NT2/D1 (cell line): ENCODE data around the gene CHADL.
"Not testable (repeated sequence)": the region's sequence is repeated elsewhere in the genome, so short reads cannot be mapped to it uniquely, and the experiment has no call there.

Experiments used
- DNase-seq: peaks from one replicate; pipeline ENCODE4 v3.0.0-alpha.2; 2011; ENCODE audit warnings: low read depth, low spot score
- H3K27me3 ChIP-seq: 2 replicates; pipeline ENCODE4 v1.6.0; 2011; ENCODE audit warnings: mild to moderate bottlenecking; ENCODE audit not compliant: insufficient read length, insufficient read depth
- H3K36me3 ChIP-seq: 2 replicates; pipeline ENCODE4 v1.6.1; 2011; ENCODE audit warnings: mild to moderate bottlenecking, low read length, mixed read lengths; ENCODE audit not compliant: insufficient read depth, insufficient read length
- H3K4me1 ChIP-seq: 2 replicates; pipeline ENCODE4 v1.5.1; 2011; ENCODE audit not compliant: insufficient read depth, insufficient read length
- H3K4me3 ChIP-seq: 2 replicates; pipeline ENCODE4 v1.5.1; 2011; ENCODE audit warnings: low read depth; ENCODE audit not compliant: insufficient read length
- H3K9ac ChIP-seq: 2 replicates; pipeline ENCODE4 v1.6.0; 2011; ENCODE audit warnings: low read depth; ENCODE audit not compliant: insufficient read length
- H3K9me3 ChIP-seq: 2 replicates; pipeline ENCODE4 v1.5.1; 2011; ENCODE audit warnings: mild to moderate bottlenecking, low read length; ENCODE audit not compliant: insufficient read depth
- SUZ12 ChIP-seq: IDR thresholded peaks from 2 replicates; pipeline ENCODE4 v1.6.1; 2011; ENCODE audit not compliant: insufficient read length, insufficient read depth; ENCODE audit errors: extremely low read depth
- YY1 ChIP-seq: IDR thresholded peaks from 2 replicates; pipeline ENCODE4 v1.6.1; 2011; ENCODE audit not compliant: insufficient read length, insufficient read depth
- ZNF274 ChIP-seq: IDR thresholded peaks from 2 replicates; pipeline ENCODE4 v1.6.1; 2011; ENCODE audit warnings: mild to moderate bottlenecking, low read depth, low read length

CHADL gene

DNA sequence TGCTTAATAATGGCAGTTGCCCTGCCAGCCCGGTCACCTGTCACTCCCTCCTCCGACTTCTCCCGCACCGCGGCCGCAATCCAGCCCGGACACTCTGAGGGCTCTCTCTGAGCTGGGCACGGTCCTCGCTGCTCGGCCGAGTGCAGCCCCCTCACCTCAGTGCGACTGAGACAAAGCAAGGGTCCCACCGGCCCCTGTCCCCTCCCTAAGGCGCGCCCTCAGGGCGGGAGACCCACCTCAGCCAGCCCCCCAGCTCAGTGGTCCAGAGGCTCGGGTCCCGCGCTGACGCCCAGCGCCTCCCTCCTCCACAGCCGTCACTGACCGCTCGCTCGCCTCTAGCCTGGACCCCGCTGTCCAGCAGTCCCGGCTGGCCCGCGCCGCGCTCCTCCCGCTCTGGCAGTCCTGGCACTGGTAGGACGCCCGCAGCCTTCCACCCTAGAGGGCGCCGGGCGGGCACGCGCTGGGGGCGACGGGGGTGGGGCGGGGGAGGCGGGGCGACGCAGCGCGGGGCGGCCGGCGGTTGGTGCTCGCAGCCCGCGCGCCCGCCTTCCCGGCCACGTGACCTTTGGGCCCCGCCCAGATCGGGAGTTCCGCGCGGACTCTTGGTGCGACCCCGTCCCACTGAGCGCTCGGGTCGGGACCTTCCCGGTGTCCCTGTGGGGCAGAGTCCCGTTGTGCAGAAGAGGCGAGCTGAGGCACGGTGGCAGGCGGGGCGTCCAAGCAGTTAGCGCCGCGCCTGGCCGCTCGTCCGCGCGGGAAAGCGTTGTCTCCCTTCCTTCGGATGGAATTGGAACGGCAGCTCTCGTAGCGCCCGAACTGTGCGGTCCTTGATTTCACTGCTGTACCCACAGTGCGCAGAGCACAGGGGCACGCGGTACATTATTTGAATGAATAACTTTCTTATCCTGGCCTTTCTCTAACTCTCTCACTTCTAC is 43.4 kb downstream of the CHADL start:
- Histone ChIP-seq H3K27me3 (peaks cover 38% of the 10 kb centered on the region), H3K36me3 (no peaks in the 10 kb centered on the region), H3K4me3 (peak overlapping the region; percentile 66), H3K9ac (peak overlapping the region; percentile 77), H3K9me3 (no peaks in the 10 kb centered on the region), H3K4me1 (peaks cover 2% of the 10 kb centered on the region)
- no peak for TF ChIP-seq YY1
- TF ChIP-seq SUZ12: no peak
- TF ChIP-seq ZNF274: no peak
- DNase-seq: no peak

DNA sequence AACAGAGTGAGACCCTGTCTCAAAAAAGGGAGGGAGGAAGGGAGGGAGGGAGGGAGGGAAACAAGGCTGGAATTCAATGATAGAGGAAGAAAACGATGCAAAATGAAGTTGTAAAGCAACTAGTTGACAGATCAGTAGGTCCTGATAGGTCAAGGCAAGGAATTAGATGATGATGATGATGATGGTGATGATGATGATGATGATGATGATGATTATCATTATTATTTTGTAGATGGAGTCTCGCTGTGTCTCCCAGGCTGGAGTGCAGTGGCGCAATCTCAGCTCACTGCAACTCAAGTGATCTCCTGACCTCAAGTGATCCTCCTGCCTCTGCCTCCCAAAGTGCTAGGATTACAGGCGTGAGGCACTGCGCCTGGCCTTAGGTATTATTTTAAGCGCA is 46.9 kb downstream of the CHADL start:
- DNase-seq: no peak
- TF ChIP-seq YY1 (no peak), SUZ12 (no peak), ZNF274 (no peak)
- H3K36me3 ChIP-seq: no peaks in the 10 kb centered on the region
- H3K9me3 ChIP-seq: no peaks in the 10 kb centered on the region
- peaks cover 24% of the 10 kb centered on the region for H3K27me3 ChIP-seq
- no peak overlapping the region for H3K4me3 ChIP-seq
- H3K9ac ChIP-seq: no peak overlapping the region
- H3K4me1 ChIP-seq: peaks cover 2% of the 10 kb centered on the region

DNA sequence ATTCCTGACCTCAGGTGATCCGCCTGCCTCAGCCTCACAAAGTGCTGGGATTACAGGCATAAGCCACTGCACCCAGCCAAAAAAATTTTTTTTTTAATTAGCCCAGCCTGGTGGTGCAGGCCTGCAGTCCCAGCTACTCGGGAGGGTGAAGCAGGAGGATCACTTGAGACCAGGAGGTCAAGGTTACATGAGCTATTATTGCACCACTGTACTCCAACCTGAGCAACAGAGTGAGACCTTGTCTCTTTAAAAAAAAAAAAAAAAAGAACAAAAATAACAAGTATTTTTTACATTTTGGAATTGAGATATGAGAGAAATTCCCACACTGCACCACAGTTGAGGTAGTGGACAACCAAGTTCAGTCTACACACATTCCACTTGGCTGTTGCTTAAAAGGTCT is 49.3 kb downstream of the CHADL start:
- H3K36me3 ChIP-seq: no peaks in the 10 kb centered on the region
- no peak overlapping the region for H3K9ac ChIP-seq
- peaks cover 2% of the 10 kb centered on the region for H3K27me3 ChIP-seq
- TF ChIP-seq YY1: no peak
- TF ChIP-seq SUZ12: no peak
- TF ChIP-seq ZNF274: no peak
- no peak overlapping the region for H3K4me3 ChIP-seq
- DNase-seq: no peak
- no peaks in the 10 kb centered on the region for H3K9me3 ChIP-seq
- no peaks in the 10 kb centered on the region for H3K4me1 ChIP-seq

DNA sequence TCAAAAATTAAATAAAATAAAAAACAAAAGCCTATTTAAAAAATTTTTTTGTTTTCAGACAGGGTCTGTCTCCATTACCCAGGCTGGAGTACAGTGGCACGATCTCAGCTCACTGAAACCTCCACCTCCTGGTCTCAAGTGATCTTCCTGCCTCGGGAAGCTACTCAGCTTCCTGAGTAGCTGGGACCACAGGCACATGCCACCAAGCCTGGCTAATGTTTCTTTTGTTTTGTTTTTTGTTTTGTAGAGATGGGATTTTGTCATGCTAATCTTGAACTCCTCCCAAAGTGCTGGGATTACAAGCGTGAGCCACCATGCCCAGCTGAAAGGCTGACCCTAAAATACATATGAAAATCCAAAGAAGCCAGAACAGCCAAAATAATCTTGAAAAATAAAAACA is 56.1 kb downstream of the CHADL start:
- no peak overlapping the region for H3K9ac ChIP-seq
- TF ChIP-seq SUZ12: no peak
- TF ChIP-seq ZNF274: no peak
- TF ChIP-seq YY1: no peak
- H3K4me3 ChIP-seq: no peak overlapping the region
- H3K27me3 ChIP-seq: no peaks in the 10 kb centered on the region
- H3K36me3 ChIP-seq: peaks cover 9% of the 10 kb centered on the region
- H3K4me1 ChIP-seq: peaks cover 4% of the 10 kb centered on the region
- peak; percentile 57 for DNase-seq
- no peaks in the 10 kb centered on the region for H3K9me3 ChIP-seq

DNA sequence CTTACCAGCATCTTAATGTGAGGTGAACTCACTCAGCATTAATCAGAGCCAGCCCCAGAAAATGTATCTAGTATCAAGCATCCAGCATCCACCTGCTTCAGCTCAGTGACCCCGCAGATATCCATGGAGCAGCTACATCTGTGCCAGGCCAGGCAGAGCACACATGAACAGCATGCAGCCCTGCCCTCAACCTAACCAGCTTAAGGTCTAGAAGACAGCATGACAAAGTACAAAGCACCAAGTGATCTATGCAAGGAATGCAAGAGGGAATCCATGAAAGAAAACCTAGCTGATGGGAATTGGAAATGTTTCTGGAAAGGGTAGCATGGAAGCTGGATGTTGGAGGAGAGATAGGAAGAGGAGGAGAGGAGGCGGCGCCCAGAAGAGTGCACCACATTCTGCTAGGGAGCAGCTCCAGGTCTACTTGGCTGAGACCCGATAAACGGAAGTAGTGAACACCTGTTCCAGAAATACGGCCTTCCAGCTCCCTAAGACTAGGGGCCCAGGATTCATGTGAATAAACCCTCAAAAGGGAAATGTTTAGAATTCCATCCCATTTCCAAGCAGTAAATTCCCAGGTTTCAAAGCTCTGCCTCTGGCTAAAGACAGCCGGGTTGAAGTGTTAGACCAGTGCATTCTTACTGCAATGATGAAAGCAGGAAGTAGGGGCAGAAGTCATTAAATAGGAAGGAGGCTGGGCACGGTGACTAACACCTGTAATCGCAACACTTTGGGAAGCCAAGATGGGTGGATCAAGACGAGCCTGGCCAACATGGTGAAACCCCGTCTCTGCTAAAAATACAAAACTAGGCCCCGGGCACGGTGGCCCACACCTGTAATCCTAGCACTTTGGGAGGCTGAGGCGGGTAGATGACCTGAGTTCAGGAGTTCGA is 59.1 kb downstream of the CHADL start:
- H3K9ac ChIP-seq: no peak overlapping the region
- peaks cover 38% of the 10 kb centered on the region for H3K36me3 ChIP-seq
- H3K9me3 ChIP-seq: no peaks in the 10 kb centered on the region
- no peak overlapping the region for H3K4me3 ChIP-seq
- TF ChIP-seq YY1 (no peak), ZNF274 (no peak), SUZ12 (no peak)
- DNase-seq: no peak
- no peaks in the 10 kb centered on the region for H3K27me3 ChIP-seq
- H3K4me1 ChIP-seq: peaks cover 4% of the 10 kb centered on the region

DNA sequence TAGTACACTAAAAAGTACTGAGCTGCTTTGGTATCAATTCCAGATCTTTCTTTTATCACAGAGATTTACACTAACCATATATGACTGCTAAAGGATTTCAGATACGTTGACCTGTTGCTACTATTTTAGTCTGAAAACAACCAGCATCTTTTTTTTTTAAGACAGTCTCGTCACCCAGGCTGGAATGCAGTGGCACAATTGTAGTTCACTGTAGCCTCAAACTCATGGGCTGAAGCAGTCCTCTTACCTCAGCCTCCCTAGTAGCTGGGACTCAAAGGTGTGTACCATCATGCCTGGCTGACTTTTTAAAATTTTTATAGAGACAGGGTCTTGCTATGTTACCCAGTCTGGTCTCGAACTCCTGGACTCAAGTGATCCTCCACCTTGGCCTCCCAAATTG is 59.8 kb downstream of the CHADL start:
- no peaks in the 10 kb centered on the region for H3K27me3 ChIP-seq
- TF ChIP-seq SUZ12: no peak
- TF ChIP-seq YY1: no peak
- TF ChIP-seq ZNF274: no peak
- H3K4me3 ChIP-seq: no peak overlapping the region
- no peaks in the 10 kb centered on the region for H3K9me3 ChIP-seq
- H3K9ac ChIP-seq: no peak overlapping the region
- H3K4me1 ChIP-seq: peaks cover 4% of the 10 kb centered on the region
- no peak for DNase-seq
- peaks cover 45% of the 10 kb centered on the region for H3K36me3 ChIP-seq

DNA sequence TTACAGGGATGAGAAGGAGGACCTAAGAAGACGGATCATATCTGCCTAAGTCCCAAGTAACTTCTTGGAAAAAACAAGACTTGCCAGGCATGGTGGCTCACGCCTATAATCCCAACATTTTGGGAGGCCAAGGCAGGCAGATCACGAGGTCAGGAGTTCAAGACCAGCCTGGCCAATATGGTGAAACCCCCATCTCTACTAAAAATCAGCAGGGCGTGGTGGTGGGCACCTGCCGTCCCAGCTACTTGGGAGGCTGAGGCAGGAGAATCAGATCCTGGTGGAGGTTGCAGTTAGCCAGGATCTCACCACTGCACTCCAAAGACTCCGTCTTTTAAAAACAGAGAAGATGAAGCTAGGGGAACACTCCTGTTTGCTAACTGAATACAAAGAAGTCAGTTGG is 60.4 kb downstream of the CHADL start:
- peaks cover 50% of the 10 kb centered on the region for H3K36me3 ChIP-seq
- DNase-seq, H3K4me3 ChIP-seq, H3K27me3 ChIP-seq, H3K9ac ChIP-seq, H3K4me1 ChIP-seq, H3K9me3 ChIP-seq: not testable (repeated sequence)
